Pancreas (tissue), 10 donors: ENCODE data around the gene ADGRA1. TPM values are rescaled to one million over a fixed set of nuclear protein-coding genes. Genes with fewer than 3 reads are reported as not detected.

ENCODE experiments used
- ATAC-seq, 4 donors: fragments of 200-7000 bp; cut with Tn5 transposase; one replicate each; pipeline versions ENCODE4 v1.8.0 to v1.9.1; 2020; ENCODE audit warnings: mild to moderate bottlenecking in 4 of 4, moderate library complexity in 4 of 4
- DNase-seq, 6 donors: peaks; one replicate each; pipeline ENCODE4 v3.0.0-alpha.2; 2020
- FAIRE-seq: peaks from 2 replicates; lab custom pipeline; 2012; peaks lifted over from hg19 to GRCh38; lab: Jason Lieb, UNC
- H3K27ac ChIP-seq, 4 donors: fragments of 200-600 bp; sonication (generic); 1 replicate in 3 of 4; 2 replicates in 1 of 4; pipeline versions ENCODE4 v1.5.0 to v1.8.0; 2020
- H3K27me3 ChIP-seq, 4 donors: fragments of 200-600 bp; one replicate each; pipeline ENCODE4 v1.8.0; 2021
- H3K36me3 ChIP-seq, 3 donors: fragments of 200-600 bp; sonication (generic) in 1 of 3; one replicate each; pipeline versions ENCODE4 v1.5.0 to v1.8.0; 2020 to 2021
- H3K4me1 ChIP-seq, 3 donors: fragments of 200-600 bp; one replicate each; pipeline ENCODE4 v1.8.0; 2021
- H3K4me3 ChIP-seq, 4 donors: fragments of 200-600 bp; sonication (generic) in 2 of 4; one replicate each; pipeline versions ENCODE4 v1.5.0 to v1.8.0; 2020 to 2021
- H3K9me3 ChIP-seq, 4 donors: fragments of 200-600 bp; one replicate each; pipeline ENCODE4 v1.8.0; 2021
- CTCF ChIP-seq, 4 donors: fragments of 200-600 bp; sonication (generic) in 3 of 4; IDR thresholded peaks; one replicate each; pipeline versions ENCODE4 v1.5.0 to v1.8.0; 2021; ENCODE audit warnings: antibody characterized with exemption in 4 of 4
- WGBS, 2 donors: extraction: QIAGEN DNeasy Blood & Tissue Kit; methylation state at CpG; one replicate each; pipeline ENCODE4 v1.1.7; 2013; 5-methylcytosine and 5-hydroxymethylcytosine counted together
- intact Hi-C, 3 donors: fragments of 100-400 bp; cut with DNase I; formaldehyde crosslinking; loops; one replicate each; pipeline versions ENCODE4 v1.11.1 to v1.14.2; 2022
- polyA plus RNA-seq, 2 donors: library from polyadenylated mRNA; stranded (reverse); fragments of 200-250 nt; gene quantifications; one replicate each; pipeline ENCODE4 v1.2.3, GENCODE V29; 2013
- total RNA-seq, 6 donors: library from RNA; stranded (reverse); fragmentation: NEBNext Ultra II Directional in 4 of 6; extraction: Animal tissue kit (Norgen Biotek cat#: 25700) in 4 of 6; gene quantifications; one replicate each; pipeline versions ENCODE4 v1.2.1 to v1.2.4, GENCODE V29; 2021 to 2023
- donor health status: healthy with polysubstance abuse.
- donor health status: DM: no; HTN: no; CAD: no; lungs with moderate emphysema.
- donor health status: DM: no; HTN: no; CAD: no.
- donor health status: control.
- donor health status: control.
- donor health status: Bipolar disorder and iron deficiency.
- donor health status: DM: yes; HTN: yes; CAD: no.
- donor health status: DM: no; HTN: no; CAD: no.
- donor health status: DM: no; HTN: no; CAD: no.
- donor health status: DM: yes; HTN: yes; CAD: no.

ADGRA1 gene
- total and polyA plus RNA-seq, 8 donors: 0.03 to 0.85 (median 0.12) TPM; not detected in 1

- TF ChIP-seq CTCF (IDR thresholded peaks at IDR 0.05): no peak
- WGBS, 2 donors: 34 to 39% methylated on average over 2 of the region's 2 CpGs
- DNase-seq (no peak), ATAC-seq (no peak), FAIRE-seq (no peak)
- Histone ChIP-seq H3K9me3 (no peaks in the 10 kb centered on the region), H3K27me3 (no peaks in the 10 kb centered on the region), H3K4me3 (no peak overlapping the region), H3K36me3 (no peaks in the 10 kb centered on the region), H3K4me1 (no peaks in the 10 kb centered on the region), H3K27ac (no peak overlapping the region)
- intact Hi-C loops: no loop called here
Measured at GRCh38 chr10:133055470-133055869, 32.3 kb upstream of the ADGRA1 start.

- intact Hi-C loops: no loop called here
- Histone ChIP-seq H3K27me3 (no peaks in the 10 kb centered on the region), H3K36me3 (no peaks in the 10 kb centered on the region), H3K27ac (no peak overlapping the region), H3K4me1 (no peaks in the 10 kb centered on the region), H3K4me3 (no peak overlapping the region), H3K9me3 (no peaks in the 10 kb centered on the region)
- FAIRE-seq (no peak), ATAC-seq (no peak), DNase-seq (no peak)
- 75 to 82% methylated on average over 13 of the region's 13 CpGs for WGBS, 2 donors
- no peak for TF ChIP-seq CTCF (IDR thresholded peaks at IDR 0.05)
Measured at GRCh38 chr10:133056001-133056400, 31.7 kb upstream of the ADGRA1 start.

GRCh38 chr10:133056651-133057178 is 31.0 kb upstream of the ADGRA1 start:
- H3K27ac ChIP-seq: no peak overlapping the region
- FAIRE-seq (no peak), DNase-seq (peak in 1 of 6 donors; percentile 39), ATAC-seq (no peak)
- no peaks in the 10 kb centered on the region for H3K9me3 ChIP-seq
- no peak overlapping the region for H3K4me3 ChIP-seq
- WGBS, 2 donors: 57 to 66% methylated on average over 19 of the region's 19 CpGs
- no peaks in the 10 kb centered on the region for H3K36me3 ChIP-seq
- no peaks in the 10 kb centered on the region for H3K27me3 ChIP-seq
- TF ChIP-seq CTCF (IDR thresholded peaks at IDR 0.05): no peak
- intact Hi-C loops: no loop called here
- no peaks in the 10 kb centered on the region for H3K4me1 ChIP-seq

GRCh38 chr10:133058331-133059092 is 29.2 kb upstream of the ADGRA1 start:
- DNase-seq (no peak), ATAC-seq (no peak), FAIRE-seq (no peak)
- Histone ChIP-seq H3K9me3 (no peaks in the 10 kb centered on the region), H3K27ac (no peak overlapping the region), H3K4me1 (no peaks in the 10 kb centered on the region), H3K36me3 (no peaks in the 10 kb centered on the region), H3K4me3 (no peak overlapping the region), H3K27me3 (no peaks in the 10 kb centered on the region)
- intact Hi-C loops: no loop called here
- TF ChIP-seq CTCF (IDR thresholded peaks at IDR 0.05): no peak
- 47 to 69% methylated on average over 12 to 13 of the region's 13 CpGs for WGBS, 2 donors

GRCh38 chr10:133059093-133059470 is 28.6 kb upstream of the ADGRA1 start:
- no peak for TF ChIP-seq CTCF (IDR thresholded peaks at IDR 0.05)
- Histone ChIP-seq H3K36me3 (no peaks in the 10 kb centered on the region), H3K4me1 (no peaks in the 10 kb centered on the region), H3K27me3 (no peaks in the 10 kb centered on the region), H3K9me3 (no peaks in the 10 kb centered on the region), H3K27ac (no peak overlapping the region), H3K4me3 (no peak overlapping the region)
- FAIRE-seq (no peak), ATAC-seq (no peak), DNase-seq (no peak)
- WGBS, 2 donors: 64 to 75% methylated on average over 7 of the region's 7 CpGs
- intact Hi-C loops: no loop called here
